Measurements from ENCODE around the gene C20orf204. TPM values are rescaled to one million over a fixed set of nuclear protein-coding genes. Genes with fewer than 3 reads are reported as not detected.

C20orf204 gene
- 1 to 10 TPM; 4.0 to 4.1 TPM for total RNA-seq
- 0.78 TPM for polyA plus RNA-seq (2013, experiment 1 of 2)
- polyA plus RNA-seq (2013, experiment 2 of 2): 0.75 TPM
- long read RNA-seq, experiment 1, partial matches to known transcripts: 1 of 4 reads
- long read RNA-seq, experiment 1, other reads (novel, unspliced or antisense): 1 of 4 reads
- long read RNA-seq, experiment 2, partial matches to known transcripts: 0 of 3 reads
- long read RNA-seq, experiment 2, other reads (novel, unspliced or antisense): 1 of 3 reads
- long read RNA-seq, experiment 3, partial matches to known transcripts: 1 of 4 reads
- long read RNA-seq, experiment 3, other reads (novel, unspliced or antisense): 2 of 4 reads
- long read RNA-seq, experiment 4: 0 reads

GRCh38 chr20:64035933-64036345 is at the start of gene C20orf204:
Gene C20orf204, plus strand, starts transcription at chr20:64036182. Its CDS starts 142 bp downstream, at chr20:64036324.
- Mint-ChIP-seq H3K4me1 (peaks cover 19% of the 10 kb centered on the region), H3K4me3 (peak within 1 kb of the TSS; percentile 29), H3K9me3 (no peaks in the 10 kb centered on the region), H3K27me3 (ENCODE audit: insufficient read depth) (peaks cover 20% of the 10 kb centered on the region), H3K36me3 (ENCODE audit: low read depth) (peaks cover 30% of the 10 kb centered on the region), H3K27ac (peak within 1 kb of the TSS; percentile 78)
- Histone ChIP-seq H3K4me3 (ENCODE audit: low read length) (no peak within 1 kb of the TSS), H3K36me3 (ENCODE audit: control insufficient read depth, insufficient read depth, low read length) (peaks cover 12% of the 10 kb centered on the region), H3K9me3 (ENCODE audit: control insufficient read depth, low read length) (no peaks in the 10 kb centered on the region), H3K27ac (ENCODE audit: low read depth, low read length) (no peak within 1 kb of the TSS), H3K27me3 (ENCODE audit: control insufficient read depth, insufficient read depth, low read length, poor library complexity, severe bottlenecking) (peaks cover 29% of the 10 kb centered on the region), H3K4me1 (ENCODE audit: control insufficient read depth, insufficient read depth, low read length) (peaks cover 18% of the 10 kb centered on the region), H3K9ac (ENCODE audit: extremely low read depth, low read length, poor library complexity, severe bottlenecking) (no peak within 1 kb of the TSS)
- 68 to 90% methylated on average over 2 to 10 of the region's 10 CpGs for WGBS, 2 experiments (ENCODE audit: insufficient coverage in 1 of 2, insufficient read length in 1 of 2)
- DNase-seq: peak; percentile 70
- TF ChIP-seq CTCF (conservative IDR thresholded peaks at IDR 0.05): no peak

- Mint-ChIP-seq H3K9me3 (no peaks in the 10 kb centered on the region), H3K27me3 (ENCODE audit: insufficient read depth) (no peaks in the 10 kb centered on the region), H3K4me3 (no peak overlapping the region), H3K4me1 (peaks cover 9% of the 10 kb centered on the region), H3K27ac (no peak overlapping the region), H3K36me3 (ENCODE audit: low read depth) (peaks cover 67% of the 10 kb centered on the region)
- whole genome bisulfite sequencing, 2 experiments (ENCODE audit: insufficient coverage in 1 of 2, insufficient read length in 1 of 2): 96 to 98% methylated on average over 12 of the region's 12 CpGs
- peaks cover 7% of the 10 kb centered on the region for H3K4me1 ChIP-seq (ENCODE audit: control insufficient read depth, insufficient read depth, low read length)
- H3K27ac ChIP-seq (ENCODE audit: low read depth, low read length): no peak overlapping the region
- DNase-seq: no peak
- H3K9me3 ChIP-seq (ENCODE audit: control insufficient read depth, low read length): no peaks in the 10 kb centered on the region
- H3K27me3 ChIP-seq (ENCODE audit: control insufficient read depth, insufficient read depth, low read length, poor library complexity, severe bottlenecking): no peaks in the 10 kb centered on the region
- no peak overlapping the region for H3K4me3 ChIP-seq (ENCODE audit: low read length)
- H3K9ac ChIP-seq (ENCODE audit: extremely low read depth, low read length, poor library complexity, severe bottlenecking): no peak overlapping the region
- no peak for TF ChIP-seq CTCF (conservative IDR thresholded peaks at IDR 0.05)
- peaks cover 75% of the 10 kb centered on the region for H3K36me3 ChIP-seq (ENCODE audit: control insufficient read depth, insufficient read depth, low read length)
Measured at GRCh38 chr20:64000906-64001305, 35.1 kb upstream of the C20orf204 start.

- Histone ChIP-seq H3K27ac (ENCODE audit: low read depth, low read length) (no peak overlapping the region), H3K9ac (ENCODE audit: extremely low read depth, low read length, poor library complexity, severe bottlenecking) (no peak overlapping the region), H3K27me3 (ENCODE audit: control insufficient read depth, insufficient read depth, low read length, poor library complexity, severe bottlenecking) (no peaks in the 10 kb centered on the region), H3K4me1 (ENCODE audit: control insufficient read depth, insufficient read depth, low read length) (peaks cover 7% of the 10 kb centered on the region), H3K9me3 (ENCODE audit: control insufficient read depth, low read length) (no peaks in the 10 kb centered on the region), H3K4me3 (ENCODE audit: low read length) (no peak overlapping the region), H3K36me3 (ENCODE audit: control insufficient read depth, insufficient read depth, low read length) (peaks cover 73% of the 10 kb centered on the region)
- Mint-ChIP-seq H3K4me1 (peaks cover 9% of the 10 kb centered on the region), H3K27me3 (ENCODE audit: insufficient read depth) (no peaks in the 10 kb centered on the region), H3K9me3 (no peaks in the 10 kb centered on the region), H3K36me3 (ENCODE audit: low read depth) (peaks cover 67% of the 10 kb centered on the region), H3K27ac (no peak overlapping the region), H3K4me3 (no peak overlapping the region)
- DNase-seq: no peak
- WGBS, 2 experiments (ENCODE audit: insufficient coverage in 1 of 2, insufficient read length in 1 of 2): 97% methylated on average over 10 to 11 of the region's 11 CpGs
- no peak for TF ChIP-seq CTCF (conservative IDR thresholded peaks at IDR 0.05)
Measured at GRCh38 chr20:64001607-64002011, 34.4 kb upstream of the C20orf204 start.
